Activated naive CD4-positive, alpha-beta T cell treated with anti-CD3 and anti-CD28 coated beads, Interleukin-2, amount 50 U/mL, for 72 hours (primary cell): ENCODE results near the gene PREX1. TPM values are rescaled to one million over a fixed set of nuclear protein-coding genes. Genes with fewer than 3 reads are reported as not detected.

Source experiments
- total RNA-seq, 2 donors: library from RNA; stranded (reverse); gene quantifications; one replicate each; pipeline ENCODE4 v1.2.3, GENCODE V29; 2022

PREX1 gene
- total RNA-seq, 2 donors from 2014 or later, result 30.6 to 51.8 TPM

Other genes starting within 250 kb of the PREX1 start
- gene ARFGEF2, start 93.7 kb upstream of the PREX1 start, total RNA-seq, result 10 to 100 TPM; 23.6 to 24.7 TPM
- gene CSE1L, start 218.3 kb upstream of the PREX1 start, total RNA-seq, result 100 to 1,000 TPM in 1 of 2 donors, 10 to 100 TPM in 1; 78.6 to 108 TPM